GM23248 (cell line): ENCODE results near the gene LACTBL1. TPM values are rescaled to one million over a fixed set of nuclear protein-coding genes. Genes with fewer than 3 reads are reported as not detected.

ENCODE experiments used
- DNase-seq: peaks from one replicate; pipeline ENCODE4 v3.0.0-alpha.2; 2015
- H2AFZ ChIP-seq: fragments of 200-600 bp; sonication (generic); 2 replicates; pipeline ENCODE4 v1.6.1; 2016; ENCODE audit warnings: antibody characterized with exemption
- H3F3A ChIP-seq: fragments of 200-600 bp; sonication (generic); 2 replicates; pipeline ENCODE4 v1.6.1; 2016; ENCODE audit warnings: mild to moderate bottlenecking, antibody characterized with exemption, mixed run types; ENCODE audit not compliant: insufficient read depth
- H3K27ac ChIP-seq: fragments of 200-600 bp; sonication (generic); 2 replicates; pipeline ENCODE4 v1.5.1; 2016; ENCODE audit warnings: mild to moderate bottlenecking
- H3K27me3 ChIP-seq: fragments of 200-600 bp; sonication (generic); replicated peaks from 2 replicates; pipeline ENCODE4 v1.6.1; 2016; ENCODE audit warnings: mild to moderate bottlenecking; ENCODE audit not compliant: insufficient read depth
- H3K36me3 ChIP-seq: fragments of 200-600 bp; sonication (generic); 2 replicates; pipeline ENCODE4 v1.6.1; 2016; ENCODE audit warnings: low read depth, mild to moderate bottlenecking
- H3K4me1 ChIP-seq: fragments of 200-600 bp; sonication (generic); 2 replicates; pipeline ENCODE4 v1.6.1; 2016; ENCODE audit warnings: mild to moderate bottlenecking; ENCODE audit not compliant: insufficient read depth
- H3K4me2 ChIP-seq: fragments of 200-600 bp; sonication (generic); one replicate; pipeline ENCODE4 v1.6.1; 2016; ENCODE audit warnings: mild to moderate bottlenecking; ENCODE audit not compliant: unreplicated experiment
- H3K4me3 ChIP-seq: fragments of 200-600 bp; sonication (generic); 2 replicates; pipeline ENCODE4 v1.5.1; 2016; ENCODE audit warnings: mild to moderate bottlenecking
- H3K79me2 ChIP-seq: fragments of 200-600 bp; sonication (generic); 2 replicates; pipeline ENCODE4 v1.6.1; 2016; ENCODE audit warnings: mild to moderate bottlenecking; ENCODE audit not compliant: insufficient read depth
- H3K9ac ChIP-seq: fragments of 200-600 bp; sonication (generic); 2 replicates; pipeline ENCODE4 v1.6.1; 2016; ENCODE audit warnings: mild to moderate bottlenecking
- H3K9me2 ChIP-seq: fragments of 200-600 bp; sonication (generic); 2 replicates; pipeline ENCODE4 v1.6.1; 2016; ENCODE audit warnings: mixed run types, mild to moderate bottlenecking, moderate library complexity; ENCODE audit not compliant: insufficient read depth
- H3K9me3 ChIP-seq: fragments of 200-600 bp; sonication (generic); one replicate; pipeline ENCODE4 v1.6.1; 2017; ENCODE audit warnings: low read depth
- H4K20me1 ChIP-seq: fragments of 200-600 bp; sonication (generic); 2 replicates; pipeline ENCODE4 v1.6.0; 2016; ENCODE audit not compliant: insufficient read depth
- EZH2 ChIP-seq: fragments of 200-600 bp; sonication (generic); IDR thresholded peaks from 2 replicates; pipeline ENCODE4 v1.6.1; 2018; ENCODE audit warnings: antibody characterized with exemption, mild to moderate bottlenecking; ENCODE audit not compliant: insufficient read depth, poor library complexity, severe bottlenecking
- EZH2phosphoT487 ChIP-seq: fragments of 200-600 bp; sonication (generic); IDR thresholded peaks from 2 replicates; pipeline ENCODE4 v1.6.1; 2018; ENCODE audit warnings: antibody characterized with exemption, moderate library complexity, mild to moderate bottlenecking, low read depth; ENCODE audit not compliant: insufficient read depth
- WGBS, 2 experiments: methylation state at CpG; one replicate each; pipeline ENCODE4 v1.1.6; 2015 to 2017; ENCODE audit warnings: low lambda C conversion rate in 2 of 2, low coverage in 1 of 2; ENCODE audit errors: missing lambda C conversion rate in 2 of 2; 5-methylcytosine and 5-hydroxymethylcytosine counted together
- in situ Hi-C: fragments of 300-500 bp; cut with MboI; formaldehyde crosslinking; loops from 2 replicates; pipeline ENCODE4 v1.15.0; 2020
- polyA plus RNA-seq: library from polyadenylated mRNA; unstranded; fragments of >200 nt; fragmentation: Nextera tagmentation; extraction: Ambion mirVana; gene quantifications from 2 replicates; pipeline ENCODE4 v1.2.1, GENCODE V29; 2016
- total RNA-seq: library from RNA; depleted of rRNA; stranded (reverse); fragments of >200 nt; shearing (Covaris generic); gene quantifications from 2 replicates; pipeline ENCODE4 v1.2.3, GENCODE V29; 2014; rRNA removed

Gene LACTBL1
- total RNA-seq (not detected in 2 replicates), polyA plus RNA-seq (not detected in 2 replicates)

DNA sequence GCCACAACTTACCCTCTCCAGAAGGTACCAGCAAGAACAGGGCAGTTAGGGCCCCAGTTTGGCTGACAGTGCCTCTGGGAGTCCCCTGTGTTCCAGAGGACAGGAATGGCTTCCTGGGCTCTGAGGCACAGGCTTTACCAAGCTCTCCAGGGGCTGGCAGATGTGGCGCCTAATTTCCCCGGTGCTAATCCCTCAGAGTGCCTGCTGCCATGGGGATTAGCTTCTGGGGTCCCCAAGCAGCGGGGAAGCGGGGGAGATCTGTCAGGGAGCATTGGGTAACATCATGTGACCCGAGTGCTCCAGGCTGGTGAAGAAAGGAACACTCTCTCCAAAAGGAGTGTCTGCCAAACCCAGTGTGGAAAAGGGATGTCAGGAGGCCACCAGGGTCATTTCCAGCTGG lies at the start of gene LACTBL1:
TSS of gene LACTBL1 (minus strand) at position 107 of the 400 bp plus-strand sequence. CDS start 550 bp downstream, outside the sequence.
- Histone ChIP-seq H3K27me3 (peaks cover 35% of the 10 kb centered on the region), H3K79me2 (no peaks in the 10 kb centered on the region), H3F3A (peaks cover 3% of the 10 kb centered on the region; the same call in 1 of the 2 replicates), H3K27ac (no peak within 1 kb of the TSS), H3K4me2 (no peak within 1 kb of the TSS), H2AFZ (no peak within 1 kb of the TSS), H3K4me1 (peaks cover 8% of the 10 kb centered on the region), H3K9me3 (no peaks in the 10 kb centered on the region), H3K4me3 (no peak within 1 kb of the TSS), H3K36me3 (no peaks in the 10 kb centered on the region), H3K9me2 (no peaks in the 10 kb centered on the region), H4K20me1 (no peaks in the 10 kb centered on the region), H3K9ac (no peak within 1 kb of the TSS)
- no peak for DNase-seq
- 71 to 74% methylated on average over 5 of the region's 5 CpGs for WGBS, 2 experiments
- in situ Hi-C loops, result no loop called here
- no peak for TF ChIP-seq EZH2phosphoT487
- TF ChIP-seq EZH2, result no peak

DNA sequence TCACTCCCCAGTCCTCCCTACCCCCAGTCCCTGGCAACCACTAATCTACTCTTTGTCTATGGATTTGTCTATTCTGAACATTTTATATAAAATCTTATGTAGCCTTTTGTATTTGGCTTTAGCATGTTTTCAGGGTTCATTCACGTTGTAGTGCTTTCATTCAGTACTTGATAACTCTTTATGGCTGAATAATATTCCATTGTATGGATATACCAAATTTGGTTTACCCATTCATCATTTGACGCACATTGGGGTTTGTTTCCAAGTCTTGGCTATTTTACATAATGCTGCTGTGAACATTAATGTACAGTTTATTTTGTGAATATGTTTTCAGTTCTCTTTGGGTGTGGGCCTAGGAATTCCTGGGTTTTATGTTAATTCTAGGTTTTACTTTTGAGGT lies 49.2 kb upstream of the LACTBL1 start:
- no peaks in the 10 kb centered on the region for H4K20me1 ChIP-seq
- no peaks in the 10 kb centered on the region for H3K36me3 ChIP-seq
- no peak overlapping the region for H3K27ac ChIP-seq
- peaks cover 8% of the 10 kb centered on the region; the same call in 1 of the 2 replicates for H3K4me1 ChIP-seq
- H3K27me3 ChIP-seq, result no peaks in the 10 kb centered on the region
- H3K9me2 ChIP-seq, result no peaks in the 10 kb centered on the region
- no peaks in the 10 kb centered on the region for H3K9me3 ChIP-seq
- H3K79me2 ChIP-seq, result peaks cover 75% of the 10 kb centered on the region
- H3K4me2 ChIP-seq, result no peak overlapping the region
- 92 to 97% methylated on average over 2 of the region's 2 CpGs for WGBS, 2 experiments
- no peak overlapping the region for H3K4me3 ChIP-seq
- in situ Hi-C loops, result no loop called here
- DNase-seq, result no peak
- H3K9ac ChIP-seq, result no peak overlapping the region
- TF ChIP-seq EZH2phosphoT487, result no peak
- H2AFZ ChIP-seq, result no peak overlapping the region
- H3F3A ChIP-seq, result peaks cover 13% of the 10 kb centered on the region; the same call in 1 of the 2 replicates

- in situ Hi-C loops, result no loop called here
- H3K9me2 ChIP-seq, result no peaks in the 10 kb centered on the region
- H3F3A ChIP-seq, result peaks cover 13% of the 10 kb centered on the region; the same call in 1 of the 2 replicates
- peaks cover 8% of the 10 kb centered on the region; the same call in 1 of the 2 replicates for H3K4me1 ChIP-seq
- no peaks in the 10 kb centered on the region for H4K20me1 ChIP-seq
- peak overlapping the region; percentile 98 for H2AFZ ChIP-seq
- H3K27ac ChIP-seq, result peak overlapping the region; percentile 78
- whole genome bisulfite sequencing, 2 experiments, result 25 to 27% methylated on average over 7 of the region's 7 CpGs
- peak; percentile 49 for DNase-seq
- H3K36me3 ChIP-seq, result no peaks in the 10 kb centered on the region
- TF ChIP-seq EZH2phosphoT487 (no peak), EZH2 (no peak)
- no peaks in the 10 kb centered on the region for H3K27me3 ChIP-seq
- H3K79me2 ChIP-seq, result peaks cover 65% of the 10 kb centered on the region
- no peaks in the 10 kb centered on the region for H3K9me3 ChIP-seq
- H3K4me2 ChIP-seq, result peak overlapping the region; percentile 98
- H3K4me3 ChIP-seq, result peak overlapping the region; percentile 94
- H3K9ac ChIP-seq, result peak overlapping the region; percentile 96
Observed at GRCh38 chr1:23020706-23021405, 48.2 kb upstream of the LACTBL1 start.

- in situ Hi-C loops, result no loop called here
- Histone ChIP-seq H3K4me1 (peaks cover 8% of the 10 kb centered on the region; the same call in 1 of the 2 replicates), H2AFZ (peak overlapping the region; percentile 98), H3K9me2 (no peaks in the 10 kb centered on the region), H4K20me1 (no peaks in the 10 kb centered on the region), H3F3A (peaks cover 13% of the 10 kb centered on the region; the same call in 1 of the 2 replicates), H3K27ac (peak overlapping the region; percentile 78), H3K4me3 (peak overlapping the region; percentile 94), H3K36me3 (no peaks in the 10 kb centered on the region), H3K4me2 (peak overlapping the region; percentile 98), H3K9ac (peak overlapping the region; percentile 96), H3K79me2 (peaks cover 57% of the 10 kb centered on the region), H3K9me3 (no peaks in the 10 kb centered on the region), H3K27me3 (no peaks in the 10 kb centered on the region)
- peak; percentile 62 for DNase-seq
- TF ChIP-seq EZH2phosphoT487 (no peak), EZH2 (no peak)
- 1 to 4% methylated on average over 29 to 42 of the region's 42 CpGs for WGBS, 2 experiments
Observed at GRCh38 chr1:23019863-23020625, 47.4 kb upstream of the LACTBL1 start.
